HFFc6 (cell line): ENCODE data around the gene SULT1C4. TPM values are rescaled to one million over a fixed set of nuclear protein-coding genes. Genes with fewer than 3 reads are reported as not detected.

Source experiments
- DNase-seq: peaks from one replicate; pipeline ENCODE4 v3.0.0-alpha.2; 2018
- H3K27ac Mint-ChIP-seq: 2 replicates; pipeline ENCODE4 v1.8.0; 2020; ENCODE audit warnings: mild to moderate bottlenecking, mixed read lengths
- H3K27me3 Mint-ChIP-seq: 2 replicates; pipeline ENCODE4 v1.8.0; 2021; ENCODE audit warnings: mild to moderate bottlenecking, moderate library complexity, mixed read lengths; ENCODE audit not compliant: insufficient read depth
- H3K36me3 Mint-ChIP-seq: 2 replicates; pipeline ENCODE4 v1.8.0; 2021; ENCODE audit warnings: low read depth, mixed read lengths
- H3K4me1 Mint-ChIP-seq: 2 replicates; pipeline ENCODE4 v1.8.0; 2020; ENCODE audit warnings: low read depth, mixed read lengths
- H3K4me3 Mint-ChIP-seq: 2 replicates; pipeline ENCODE4 v1.8.0; 2020; ENCODE audit warnings: mild to moderate bottlenecking, moderate library complexity, mixed read lengths
- H3K9me3 Mint-ChIP-seq: 2 replicates; pipeline ENCODE4 v1.8.0; 2020; ENCODE audit warnings: mild to moderate bottlenecking, mixed read lengths
- total RNA-seq, 6 experiments: library from RNA; stranded (reverse); fragmentation: NEBNext Ultra II Directional; extraction: Animal tissue kit (Norgen Biotek cat#: 25700); gene quantifications; 2 replicates in 1 of 6; 3 replicates in 5 of 6; pipeline ENCODE4 v1.2.3, GENCODE V29; 2021
- TF ChIP-seq, protein P1 (sequence below): fragments of 200-600 bp; sonication (generic); IDR thresholded peaks from 2 replicates; pipeline ENCODE4 v1.5.0; 2021; ENCODE audit warnings: antibody characterized with exemption, mild to moderate bottlenecking

The SULT1C4 gene
- total RNA-seq, 6 experiments from 2014 or later, result not detected

DNA sequence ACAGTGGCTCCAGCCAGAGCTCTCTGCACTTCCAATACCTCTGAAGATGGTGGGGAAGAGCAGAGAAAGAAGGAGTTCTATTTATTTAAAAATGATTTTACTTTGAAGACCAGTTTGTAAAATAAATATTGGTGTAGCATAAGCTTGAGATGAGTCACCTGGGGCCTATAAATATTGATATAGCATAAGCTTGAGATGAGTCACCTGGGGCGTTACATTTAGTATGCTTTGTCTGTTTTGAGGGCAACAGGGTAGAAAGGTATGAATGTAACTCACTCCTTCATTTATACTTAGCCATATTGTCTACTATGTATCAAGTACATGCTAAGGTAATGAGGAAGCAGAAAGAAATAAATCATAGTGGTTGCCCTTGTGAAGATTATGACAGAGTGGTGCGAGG, 7.7 kb upstream of the SULT1C4 start:
- H3K9me3 Mint-ChIP-seq, result peaks cover 3% of the 10 kb centered on the region
- H3K4me3 Mint-ChIP-seq, result no peak overlapping the region
- no peak overlapping the region for H3K27ac Mint-ChIP-seq
- H3K4me1 Mint-ChIP-seq, result peaks cover 23% of the 10 kb centered on the region
- no peak for DNase-seq
- H3K27me3 Mint-ChIP-seq, result peaks cover 3% of the 10 kb centered on the region; the same call in 1 of the 2 replicates
- H3K36me3 Mint-ChIP-seq, result peaks cover 2% of the 10 kb centered on the region; the same call in 1 of the 2 replicates
- TF ChIP-seq, protein P1, sequence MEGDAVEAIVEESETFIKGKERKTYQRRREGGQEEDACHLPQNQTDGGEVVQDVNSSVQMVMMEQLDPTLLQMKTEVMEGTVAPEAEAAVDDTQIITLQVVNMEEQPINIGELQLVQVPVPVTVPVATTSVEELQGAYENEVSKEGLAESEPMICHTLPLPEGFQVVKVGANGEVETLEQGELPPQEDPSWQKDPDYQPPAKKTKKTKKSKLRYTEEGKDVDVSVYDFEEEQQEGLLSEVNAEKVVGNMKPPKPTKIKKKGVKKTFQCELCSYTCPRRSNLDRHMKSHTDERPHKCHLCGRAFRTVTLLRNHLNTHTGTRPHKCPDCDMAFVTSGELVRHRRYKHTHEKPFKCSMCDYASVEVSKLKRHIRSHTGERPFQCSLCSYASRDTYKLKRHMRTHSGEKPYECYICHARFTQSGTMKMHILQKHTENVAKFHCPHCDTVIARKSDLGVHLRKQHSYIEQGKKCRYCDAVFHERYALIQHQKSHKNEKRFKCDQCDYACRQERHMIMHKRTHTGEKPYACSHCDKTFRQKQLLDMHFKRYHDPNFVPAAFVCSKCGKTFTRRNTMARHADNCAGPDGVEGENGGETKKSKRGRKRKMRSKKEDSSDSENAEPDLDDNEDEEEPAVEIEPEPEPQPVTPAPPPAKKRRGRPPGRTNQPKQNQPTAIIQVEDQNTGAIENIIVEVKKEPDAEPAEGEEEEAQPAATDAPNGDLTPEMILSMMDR, result no peak

GRCh38 chr2:108376774-108377173, 980 bp upstream of the SULT1C4 start:
- H3K27me3 Mint-ChIP-seq, result peaks cover 3% of the 10 kb centered on the region; the same call in 1 of the 2 replicates
- DNase-seq, result no peak
- H3K4me3 Mint-ChIP-seq, result no peak overlapping the region
- H3K9me3 Mint-ChIP-seq, result no peaks in the 10 kb centered on the region
- peaks cover 19% of the 10 kb centered on the region; the same call in 1 of the 2 replicates for H3K4me1 Mint-ChIP-seq
- no peak overlapping the region for H3K27ac Mint-ChIP-seq
- TF ChIP-seq, protein P1, result no peak
- H3K36me3 Mint-ChIP-seq, result no peaks in the 10 kb centered on the region

- H3K4me3 Mint-ChIP-seq, result no peak overlapping the region
- H3K27ac Mint-ChIP-seq, result no peak overlapping the region
- TF ChIP-seq, protein P1, result no peak
- peaks cover 25% of the 10 kb centered on the region; the same call in 1 of the 2 replicates for H3K4me1 Mint-ChIP-seq
- peaks cover 3% of the 10 kb centered on the region; the same call in 1 of the 2 replicates for H3K27me3 Mint-ChIP-seq
- H3K9me3 Mint-ChIP-seq, result no peaks in the 10 kb centered on the region
- DNase-seq, result no peak
- H3K36me3 Mint-ChIP-seq, result no peaks in the 10 kb centered on the region
These were observed 353 bp upstream of the SULT1C4 start for GRCh38 chr2:108377401-108377800.

DNA sequence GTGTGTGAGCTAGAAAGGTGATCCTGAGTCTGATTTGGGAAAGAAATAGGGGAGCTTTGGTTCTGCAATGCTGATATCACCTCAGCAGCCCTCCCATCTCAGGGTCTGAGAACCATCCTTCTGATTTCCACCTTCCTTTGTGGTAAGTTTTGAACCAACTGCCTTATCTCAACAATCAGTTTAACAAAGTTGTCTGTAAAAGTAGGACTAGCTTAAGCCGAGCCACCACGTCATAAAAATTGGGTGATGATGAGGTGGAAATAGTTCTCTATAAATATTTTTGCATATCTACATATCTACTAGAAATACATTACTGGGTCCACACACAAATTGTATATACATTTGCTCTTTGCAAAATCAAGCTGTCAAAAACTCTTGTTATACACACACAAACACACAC, 1.1 kb downstream of the SULT1C4 start:
- Mint-ChIP-seq H3K36me3 (no peaks in the 10 kb centered on the region), H3K4me1 (peaks cover 37% of the 10 kb centered on the region), H3K4me3 (no peak overlapping the region), H3K9me3 (no peaks in the 10 kb centered on the region), H3K27me3 (no peaks in the 10 kb centered on the region), H3K27ac (no peak overlapping the region)
- no peak for DNase-seq
- TF ChIP-seq, protein P1, result no peak

DNA sequence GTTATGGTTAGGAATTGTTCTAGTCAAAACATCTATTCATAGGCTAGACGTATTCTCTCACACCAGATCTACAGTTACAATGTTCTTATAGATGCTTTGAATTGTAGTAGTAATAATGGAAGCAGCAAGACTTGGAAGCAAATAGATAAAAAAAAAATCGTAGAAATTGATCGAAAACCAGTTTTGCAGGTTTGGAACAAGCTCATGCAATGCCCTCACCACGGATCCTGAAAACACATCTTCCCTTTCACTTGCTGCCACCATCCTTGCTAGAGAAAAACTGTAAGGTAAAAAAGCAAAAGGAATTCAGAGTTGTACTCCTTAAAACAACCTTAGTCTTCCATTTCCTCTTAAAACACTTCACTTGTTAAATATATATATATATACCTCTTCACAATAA, 4.4 kb downstream of the SULT1C4 start:
- peaks cover 49% of the 10 kb centered on the region for H3K4me1 Mint-ChIP-seq
- TF ChIP-seq, protein P1, result no peak
- H3K36me3 Mint-ChIP-seq, result no peaks in the 10 kb centered on the region
- no peak for DNase-seq
- H3K27me3 Mint-ChIP-seq, result no peaks in the 10 kb centered on the region
- H3K9me3 Mint-ChIP-seq, result no peaks in the 10 kb centered on the region
- no peak overlapping the region for H3K4me3 Mint-ChIP-seq
- no peak overlapping the region for H3K27ac Mint-ChIP-seq
